Rectal smooth muscle tissue (tissue), 1 donor: ENCODE data around the gene GMEB2.

Experiments used
- H3K27ac ChIP-seq: one replicate; pipeline ENCODE4 v1.7.0; 2013; ENCODE audit warnings: low read depth, low read length, inconsistent platforms
- H3K27me3 ChIP-seq: one replicate; pipeline ENCODE4 v1.7.0; 2013; ENCODE audit warnings: low read length; ENCODE audit not compliant: control insufficient read depth, insufficient read depth
- H3K36me3 ChIP-seq: one replicate; pipeline ENCODE4 v1.7.0; 2013; ENCODE audit warnings: low read length; ENCODE audit not compliant: control insufficient read depth, insufficient read depth
- H3K4me1 ChIP-seq: one replicate; pipeline ENCODE4 v1.7.0; 2013; ENCODE audit warnings: low read length; ENCODE audit not compliant: control insufficient read depth, insufficient read depth
- H3K4me3 ChIP-seq: one replicate; pipeline ENCODE4 v1.7.0; 2013; ENCODE audit warnings: low read length
- H3K9ac ChIP-seq: one replicate; pipeline ENCODE4 v1.7.0; 2013; ENCODE audit warnings: low read length

Gene GMEB2

GRCh38 chr20:63556873-63557478 lies 69.9 kb downstream of the GMEB2 start:
- Histone ChIP-seq H3K4me1 (no peaks in the 10 kb centered on the region), H3K27ac (no peak overlapping the region)

GRCh38 chr20:63555661-63556381 lies 71.1 kb downstream of the GMEB2 start:
- peaks cover 7% of the 10 kb centered on the region for H3K36me3 ChIP-seq
- H3K4me3 ChIP-seq = no peak overlapping the region
- H3K27ac ChIP-seq = no peak overlapping the region
- no peaks in the 10 kb centered on the region for H3K4me1 ChIP-seq
- no peak overlapping the region for H3K9ac ChIP-seq
- peaks cover 4% of the 10 kb centered on the region for H3K27me3 ChIP-seq

More at GRCh38 chr20:63556873-63557478, 69.9 kb downstream of the GMEB2 start:
- H3K36me3 ChIP-seq = peaks cover 10% of the 10 kb centered on the region
- H3K4me3 ChIP-seq = no peak overlapping the region
- no peak overlapping the region for H3K9ac ChIP-seq
- peaks cover 2% of the 10 kb centered on the region for H3K27me3 ChIP-seq

GRCh38 chr20:63554361-63555278 lies 72.3 kb downstream of the GMEB2 start:
- no peaks in the 10 kb centered on the region for H3K4me1 ChIP-seq
- no peak overlapping the region for H3K4me3 ChIP-seq
- H3K27me3 ChIP-seq = peaks cover 4% of the 10 kb centered on the region
- no peaks in the 10 kb centered on the region for H3K36me3 ChIP-seq
- no peak overlapping the region for H3K9ac ChIP-seq
- no peak overlapping the region for H3K27ac ChIP-seq

GRCh38 chr20:63553933-63554290 lies 73.0 kb downstream of the GMEB2 start, which contains the start of gene FNDC11:
Gene FNDC11, plus strand, starts transcription at chr20:63554159. Its CDS starts 1,505 bp downstream, at chr20:63555664.
- Histone ChIP-seq H3K4me1 (no peaks in the 10 kb centered on the region), H3K4me3 (peak within 1 kb of the TSS; percentile 52), H3K9ac (no peak within 1 kb of the TSS), H3K27ac (no peak within 1 kb of the TSS), H3K27me3 (peaks cover 4% of the 10 kb centered on the region), H3K36me3 (no peaks in the 10 kb centered on the region)

GRCh38 chr20:63553251-63553932 lies 73.5 kb downstream of the GMEB2 start:
- Histone ChIP-seq H3K4me1 (no peaks in the 10 kb centered on the region), H3K27me3 (peaks cover 7% of the 10 kb centered on the region), H3K4me3 (peak overlapping the region; percentile 52), H3K9ac (no peak overlapping the region), H3K27ac (no peak overlapping the region), H3K36me3 (no peaks in the 10 kb centered on the region)

- Histone ChIP-seq H3K36me3 (no peaks in the 10 kb centered on the region), H3K27me3 (peaks cover 7% of the 10 kb centered on the region), H3K4me1 (no peaks in the 10 kb centered on the region), H3K27ac (no peak overlapping the region), H3K4me3 (no peak overlapping the region), H3K9ac (no peak overlapping the region)
Observed at GRCh38 chr20:63552481-63553249, 74.2 kb downstream of the GMEB2 start.

GRCh38 chr20:63551068-63551467 lies 75.8 kb downstream of the GMEB2 start:
- Histone ChIP-seq H3K4me3 (no peak overlapping the region), H3K4me1 (no peaks in the 10 kb centered on the region), H3K36me3 (no peaks in the 10 kb centered on the region), H3K9ac (no peak overlapping the region), H3K27ac (no peak overlapping the region), H3K27me3 (peaks cover 7% of the 10 kb centered on the region)

GRCh38 chr20:63549679-63550282 lies 77.1 kb downstream of the GMEB2 start:
- no peak overlapping the region for H3K9ac ChIP-seq
- H3K4me3 ChIP-seq = no peak overlapping the region
- H3K36me3 ChIP-seq = no peaks in the 10 kb centered on the region
- H3K27me3 ChIP-seq = peaks cover 7% of the 10 kb centered on the region
- H3K4me1 ChIP-seq = no peaks in the 10 kb centered on the region
- no peak overlapping the region for H3K27ac ChIP-seq

GRCh38 chr20:63549019-63549418 lies 77.9 kb downstream of the GMEB2 start:
- Histone ChIP-seq H3K27ac (no peak overlapping the region), H3K4me1 (no peaks in the 10 kb centered on the region), H3K27me3 (peaks cover 5% of the 10 kb centered on the region), H3K36me3 (no peaks in the 10 kb centered on the region), H3K4me3 (no peak overlapping the region), H3K9ac (no peak overlapping the region)

GRCh38 chr20:63548542-63548941 lies 78.4 kb downstream of the GMEB2 start:
- Histone ChIP-seq H3K4me1 (no peaks in the 10 kb centered on the region), H3K9ac (no peak overlapping the region), H3K4me3 (no peak overlapping the region), H3K27me3 (peaks cover 5% of the 10 kb centered on the region), H3K36me3 (no peaks in the 10 kb centered on the region), H3K27ac (no peak overlapping the region)

GRCh38 chr20:63547725-63548480 lies 79.0 kb downstream of the GMEB2 start, which contains the start of gene SRMS:
Gene SRMS, minus strand, starts transcription at chr20:63547749. Its CDS starts 286 bp downstream, at chr20:63547463.
- no peak within 1 kb of the TSS for H3K9ac ChIP-seq
- peaks cover 5% of the 10 kb centered on the region for H3K27me3 ChIP-seq
- H3K27ac ChIP-seq = no peak within 1 kb of the TSS
- no peak within 1 kb of the TSS for H3K4me3 ChIP-seq
- H3K36me3 ChIP-seq = no peaks in the 10 kb centered on the region
- H3K4me1 ChIP-seq = no peaks in the 10 kb centered on the region
